Epithelial cell of proximal tubule (primary cell): ENCODE measurements around the gene BMPR2. TPM values are rescaled to one million over a fixed set of nuclear protein-coding genes. Genes with fewer than 3 reads are reported as not detected.
"Not testable (repeated sequence)": the region's sequence is repeated elsewhere in the genome, so short reads cannot be mapped to it uniquely, and the experiment has no call there.

Experiments used
- DNase-seq: peaks from one replicate; pipeline ENCODE4 v3.0.0-alpha.2; 2011; ENCODE audit warnings: low read depth
- H3K4me3 ChIP-seq: 2 replicates; pipeline ENCODE4 v1.5.1; 2011; ENCODE audit warnings: low read depth, mild to moderate bottlenecking, low read length
- CTCF ChIP-seq: conservative IDR thresholded peaks from 2 replicates; pipeline ENCODE4 v1.5.1; 2012; ENCODE audit warnings: low read depth, mild to moderate bottlenecking, low read length
- total RNA-seq: library from RNA; depleted of rRNA; stranded (reverse); fragments of >200 nt; gene quantifications from 2 replicates; pipeline ENCODE4 v1.2.3, GENCODE V29; 2015

The BMPR2 gene
- total RNA-seq, 1 donor from 2014 or later: 23.5 TPM

GRCh38 chr2:202490479-202490878, 114.4 kb downstream of the BMPR2 start:
- DNase-seq: no peak

GRCh38 chr2:202491514-202491913, 115.4 kb downstream of the BMPR2 start:
- DNase-seq: no peak
- no peak for TF ChIP-seq CTCF
- H3K4me3 ChIP-seq: no peak overlapping the region

More at GRCh38 chr2:202490479-202490878, 114.4 kb downstream of the BMPR2 start:
- no peak for TF ChIP-seq CTCF
- no peak overlapping the region for H3K4me3 ChIP-seq

- no peak for DNase-seq
- TF ChIP-seq CTCF: no peak
- no peak overlapping the region for H3K4me3 ChIP-seq
Observed at GRCh38 chr2:202494300-202495229, 118.4 kb downstream of the BMPR2 start.

- DNase-seq: no peak
- no peak overlapping the region for H3K4me3 ChIP-seq
- no peak for TF ChIP-seq CTCF
Observed at GRCh38 chr2:202495230-202495604, 119.1 kb downstream of the BMPR2 start.

GRCh38 chr2:202496835-202497472, 120.8 kb downstream of the BMPR2 start:
- not testable (repeated sequence) for H3K4me3 ChIP-seq, DNase-seq

- not testable (repeated sequence) for DNase-seq
Observed at GRCh38 chr2:202497473-202497866, 121.3 kb downstream of the BMPR2 start.

GRCh38 chr2:202499841-202500240, 123.7 kb downstream of the BMPR2 start:
- not testable (repeated sequence) for DNase-seq, H3K4me3 ChIP-seq

More at GRCh38 chr2:202497473-202497866, 121.3 kb downstream of the BMPR2 start:
- H3K4me3 ChIP-seq: not testable (repeated sequence)

GRCh38 chr2:202503276-202503675, 127.1 kb downstream of the BMPR2 start:
- not testable (repeated sequence) for H3K4me3 ChIP-seq, DNase-seq

GRCh38 chr2:202508686-202509085, 132.6 kb downstream of the BMPR2 start:
- no peak overlapping the region for H3K4me3 ChIP-seq
- TF ChIP-seq CTCF: no peak
- no peak for DNase-seq
